HG03575 (cell line): ENCODE measurements around the gene POLR2B.
"Not testable (repeated sequence)": the region's sequence is repeated elsewhere in the genome, so short reads cannot be mapped to it uniquely, and the experiment has no call there.

ENCODE experiments used
- ATAC-seq: cut with Tn5 transposase; IDR thresholded peaks from one replicate; pipeline ENCODE4 v1.9.1; 2021; ENCODE audit not compliant: unreplicated experiment, insufficient number of reproducible peaks, low FRiP score; ENCODE audit errors: extremely low read depth

Gene POLR2B

GRCh38 chr4:56978750-56979303, at the start of gene POLR2B:
TSS of gene POLR2B (plus strand) at chr4:56978896. CDS start at chr4:56978986, 90 bp downstream.
- ATAC-seq = peak; percentile 28

- ATAC-seq = no peak
Observed at GRCh38 chr4:56930638-56931037, 48.1 kb upstream of the POLR2B start.

DNA sequence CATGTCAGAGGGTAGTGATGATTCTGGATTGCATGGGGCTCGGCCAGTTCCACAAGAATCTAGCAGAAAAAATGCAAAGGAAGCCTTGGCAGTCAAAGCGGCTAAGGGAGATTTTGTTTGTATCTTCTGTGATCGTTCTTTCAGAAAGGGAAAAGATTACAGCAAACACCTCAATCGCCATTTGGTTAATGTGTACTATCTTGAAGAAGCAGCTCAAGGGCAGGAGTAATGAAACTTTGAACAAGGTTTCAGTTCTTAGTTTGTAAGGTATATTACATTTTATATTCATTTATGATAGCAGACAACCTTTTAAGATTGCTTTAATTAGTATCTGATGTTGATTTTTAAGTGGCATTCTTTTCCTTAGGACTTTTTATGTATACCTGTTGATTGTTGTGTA, 46.8 kb upstream of the POLR2B start:
- no peak for ATAC-seq

- ATAC-seq = no peak
Observed at GRCh38 chr4:56937262-56937661, 41.4 kb upstream of the POLR2B start.

DNA sequence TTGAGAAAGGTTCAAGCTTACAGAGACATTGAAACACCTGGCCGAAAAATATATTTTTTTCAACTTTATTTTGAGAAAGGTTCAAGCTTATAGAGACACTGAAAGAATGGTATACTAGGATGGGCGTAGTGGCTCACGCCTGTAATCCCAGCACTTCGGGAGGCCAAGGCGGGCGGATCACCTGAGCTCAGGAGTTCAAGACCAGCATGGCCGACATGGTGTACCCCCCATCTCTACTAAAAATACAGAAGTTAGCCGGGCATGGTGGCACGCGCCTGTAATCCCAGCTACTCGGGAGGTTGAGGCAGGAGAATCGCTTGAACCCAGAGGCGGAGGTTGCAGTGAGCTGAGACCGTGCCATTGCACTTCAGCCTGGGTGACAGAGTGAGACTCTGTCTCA, 38.9 kb upstream of the POLR2B start:
- ATAC-seq = not testable (repeated sequence)

GRCh38 chr4:56940403-56940802, 38.3 kb upstream of the POLR2B start:
- no peak for ATAC-seq

- ATAC-seq = no peak
Observed at GRCh38 chr4:56940971-56941370, 37.7 kb upstream of the POLR2B start.

DNA sequence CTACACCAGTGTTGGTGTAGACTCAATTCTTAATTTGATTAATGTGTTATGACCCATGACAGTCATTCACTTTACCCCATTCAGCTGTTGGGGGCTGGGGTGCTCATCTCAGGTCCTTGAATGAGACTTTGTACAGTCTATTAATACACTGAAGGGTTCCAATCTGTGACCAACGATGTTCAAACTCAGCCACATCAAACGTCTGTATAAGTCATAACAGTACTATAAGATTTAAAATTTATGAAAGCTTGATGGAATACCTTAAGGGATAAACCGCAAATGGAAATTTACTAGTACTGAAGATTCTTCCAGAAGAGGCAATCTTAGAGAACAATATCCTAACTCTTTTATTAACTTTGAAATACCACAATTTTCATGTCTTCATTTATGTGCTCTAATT, 37.3 kb upstream of the POLR2B start:
- no peak for ATAC-seq

DNA sequence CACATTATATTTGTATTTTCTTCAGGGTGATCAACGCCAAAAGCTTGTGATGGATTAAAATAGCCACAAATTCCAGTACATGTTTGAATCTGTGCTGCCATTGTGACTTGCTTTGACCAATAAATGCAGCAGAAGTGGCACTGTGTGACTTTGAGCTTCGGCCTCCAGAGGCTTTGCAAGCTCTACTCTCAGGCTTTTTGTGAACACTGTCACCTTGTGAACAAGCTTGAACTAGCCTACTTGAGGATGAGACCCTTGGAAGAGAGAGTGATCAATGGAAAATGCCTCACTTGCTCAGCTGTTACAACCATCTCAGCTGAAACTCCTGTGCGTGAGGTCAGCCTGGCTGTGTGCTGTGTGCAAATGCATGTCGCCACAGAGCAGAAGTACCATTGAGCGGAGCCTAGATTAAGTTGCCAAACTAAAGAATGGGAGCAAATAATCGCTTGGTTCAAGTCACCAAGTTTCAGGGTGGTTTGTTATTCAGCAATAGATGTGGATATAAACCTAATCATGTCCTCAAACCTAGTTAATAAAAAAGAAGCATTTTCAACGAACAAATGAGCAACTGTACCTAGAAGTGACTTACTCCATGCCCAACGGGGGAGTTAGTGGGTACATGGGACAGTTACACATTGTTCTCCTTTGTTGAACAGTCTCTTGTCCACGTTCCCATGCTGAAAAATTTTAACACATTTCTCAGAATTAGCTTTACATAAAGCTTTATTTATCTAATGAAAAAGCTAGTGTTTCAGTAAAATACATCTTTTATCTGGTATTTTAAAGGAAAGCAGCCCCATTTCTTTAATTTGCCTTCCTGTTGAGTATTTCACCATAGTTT, 24.8 kb upstream of the POLR2B start:
- no peak for ATAC-seq

- no peak for ATAC-seq
Observed at GRCh38 chr4:56958111-56958517, 20.6 kb upstream of the POLR2B start.

DNA sequence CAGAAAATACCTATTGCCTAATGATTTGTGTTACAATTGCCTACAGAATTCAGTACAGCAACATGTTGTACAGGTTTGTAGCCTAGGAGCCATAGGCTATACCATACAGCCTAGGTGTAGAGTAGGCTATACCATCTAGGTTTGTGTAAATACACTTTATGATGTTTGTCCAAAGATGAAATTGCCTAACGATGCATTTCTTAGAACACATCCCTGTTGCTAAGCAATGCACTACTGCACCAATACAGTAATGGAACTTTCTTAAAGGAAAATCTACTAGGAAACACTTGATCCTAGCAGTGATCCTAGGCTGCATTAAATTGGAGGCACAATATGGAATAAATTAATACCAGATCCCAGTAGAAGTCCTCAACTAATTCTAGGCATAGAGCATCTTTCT, 19.6 kb upstream of the POLR2B start:
- ATAC-seq = no peak

- ATAC-seq = no peak
Observed at GRCh38 chr4:56961107-56961500, 17.6 kb upstream of the POLR2B start.

DNA sequence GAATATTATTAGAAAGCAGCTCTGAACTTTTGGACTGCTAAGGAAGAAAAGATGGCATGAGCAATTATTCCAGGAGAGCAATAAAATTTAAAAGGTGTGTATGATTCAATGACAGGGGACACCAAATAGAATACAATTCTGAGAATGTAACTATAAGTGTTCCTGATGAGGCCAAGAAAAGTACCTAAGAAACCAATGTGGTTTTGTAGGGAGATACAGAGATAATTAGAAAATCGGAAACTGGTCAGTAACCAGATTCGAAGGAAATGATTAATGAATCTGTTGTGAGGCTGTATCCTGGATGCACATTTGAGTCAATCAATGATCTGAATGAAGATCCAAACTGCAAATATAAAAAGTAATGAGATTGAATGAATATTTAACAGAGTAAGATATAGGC, 7.3 kb upstream of the POLR2B start:
- ATAC-seq = no peak

DNA sequence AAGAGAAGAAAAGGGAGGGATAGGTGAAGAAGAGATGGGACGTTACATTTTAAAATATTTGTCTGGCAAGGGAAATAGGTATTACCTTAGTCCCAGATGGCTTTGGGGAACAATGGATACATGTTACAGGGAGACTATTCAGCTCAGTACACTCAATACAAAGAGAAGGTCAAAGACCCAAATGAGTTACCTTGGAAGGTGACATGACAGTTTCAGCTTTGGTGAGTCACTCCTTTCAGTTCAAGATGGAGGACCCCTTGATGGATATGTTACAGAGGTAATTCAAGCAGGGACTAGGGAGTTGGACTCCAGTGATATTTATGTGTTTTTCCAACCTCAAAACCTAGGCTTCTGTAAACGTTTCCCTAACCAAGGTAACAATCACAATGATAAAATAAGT, 6.3 kb upstream of the POLR2B start:
- no peak for ATAC-seq

DNA sequence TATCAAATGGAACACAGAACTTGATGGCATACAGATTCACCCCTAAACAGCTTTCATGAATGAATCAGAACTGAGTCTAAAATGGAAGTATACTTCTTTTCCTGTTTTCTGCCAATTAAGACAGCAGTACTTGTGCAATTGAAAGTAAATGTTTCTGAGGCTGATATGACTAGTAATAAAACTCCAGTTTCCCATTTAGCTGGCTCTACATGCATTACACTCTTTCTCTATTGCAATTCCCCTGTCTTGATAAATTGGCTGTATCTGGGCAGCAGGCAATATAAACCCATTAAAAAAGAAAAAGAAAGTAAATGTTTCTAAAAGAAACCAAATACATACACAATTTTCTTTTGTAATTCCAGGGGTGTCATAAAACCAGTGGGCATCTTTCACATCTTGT, 5.9 kb upstream of the POLR2B start:
- ATAC-seq = no peak

- ATAC-seq = no peak
Observed at GRCh38 chr4:56973336-56973735, 5.4 kb upstream of the POLR2B start.

GRCh38 chr4:56976283-56976836, 2.3 kb upstream of the POLR2B start:
- no peak for ATAC-seq

DNA sequence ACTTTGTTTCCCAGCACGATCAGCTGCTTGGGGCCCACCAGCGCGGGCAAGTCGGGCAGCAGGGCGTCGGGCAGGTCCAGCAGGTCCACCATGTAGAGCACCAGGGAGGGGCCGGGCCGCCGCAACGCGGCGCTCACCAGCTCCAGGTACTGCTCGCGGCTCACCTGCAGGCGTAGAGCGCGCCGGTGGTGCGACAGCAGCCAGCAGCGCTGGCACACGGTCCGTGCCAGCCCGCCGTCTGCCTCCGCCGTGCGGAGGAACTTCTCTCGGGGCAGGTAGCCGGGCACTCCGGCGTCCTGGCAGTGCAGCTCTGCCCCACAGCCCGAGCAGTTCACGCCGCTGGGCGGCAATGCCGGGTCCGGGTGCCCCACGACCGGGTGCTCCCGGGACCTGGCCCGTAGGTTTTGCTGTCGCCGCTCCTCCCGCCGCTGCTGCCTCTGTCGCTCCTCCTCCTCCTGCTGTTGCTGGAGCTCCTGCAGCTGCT, 1.8 kb upstream of the POLR2B start:
- ATAC-seq = no peak

- ATAC-seq = peak; percentile 82
Observed at GRCh38 chr4:56977321-56978012, 1.2 kb upstream of the POLR2B start, which contains the start of gene NOA1. TSS of gene NOA1 (minus strand) at chr4:56977606. CDS start at chr4:56977585, 21 bp downstream.
